Measurements from ENCODE around the gene SEMA3D.

SEMA3D gene

GRCh38 chr7:85183296-85183695, 3.6 kb downstream of the SEMA3D start:
- no peak for DNase-seq

DNA sequence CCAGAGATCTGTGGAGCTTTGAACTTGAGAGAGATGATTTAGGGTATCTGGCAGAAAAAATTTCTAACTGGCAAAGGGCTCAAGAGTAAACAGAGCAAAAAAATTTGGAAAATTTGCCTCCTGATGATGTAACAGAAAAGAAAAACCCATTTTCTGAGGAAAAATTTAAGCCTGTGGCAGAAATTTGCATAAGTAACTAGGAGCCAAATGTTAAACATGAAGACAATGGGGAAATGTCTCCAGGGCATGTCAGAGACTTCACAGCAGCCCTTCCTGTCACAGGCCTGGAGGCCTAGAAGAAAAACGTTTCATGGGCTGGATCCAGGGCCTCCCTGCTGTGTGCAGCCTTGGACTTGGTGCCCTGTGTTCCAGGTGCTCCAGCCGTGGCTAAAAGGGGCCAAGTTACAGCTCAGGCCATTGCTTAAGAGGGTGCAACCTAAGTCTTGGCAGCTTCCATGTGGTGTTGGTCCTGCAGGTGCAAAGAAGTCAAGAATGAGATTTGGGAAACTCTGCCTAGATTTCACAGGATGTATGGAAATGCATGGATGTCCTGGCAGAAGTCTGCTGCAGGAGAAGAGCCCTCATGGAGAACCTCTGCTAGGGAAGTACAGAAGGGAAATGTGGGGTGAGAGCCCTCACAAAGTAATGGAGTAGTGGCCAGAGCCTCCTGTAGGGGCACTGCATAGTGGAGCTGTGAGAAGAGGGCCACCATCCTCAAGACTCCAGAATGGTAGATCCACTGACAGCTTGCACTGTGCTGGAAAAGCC, 8.1 kb downstream of the SEMA3D start:
- no peak for DNase-seq

DNA sequence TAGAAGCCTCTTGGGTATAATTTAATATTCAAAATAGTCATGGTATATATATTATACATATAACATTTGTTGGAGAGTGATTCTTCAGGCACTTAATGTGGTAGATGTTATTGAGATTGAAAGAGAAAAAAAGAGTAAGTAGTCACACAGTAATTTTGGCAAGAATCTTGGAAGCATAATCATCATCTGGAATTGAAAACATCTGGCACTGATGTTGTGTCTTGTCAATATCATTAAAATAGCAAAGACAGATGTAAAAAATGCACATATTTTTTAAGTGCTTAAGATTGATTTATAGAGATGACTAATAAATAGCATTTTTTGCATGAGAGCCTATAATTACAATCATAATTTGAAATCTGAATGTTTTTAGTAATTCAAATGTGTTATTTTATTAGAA, 9.5 kb downstream of the SEMA3D start:
- DNase-seq, result no peak

DNA sequence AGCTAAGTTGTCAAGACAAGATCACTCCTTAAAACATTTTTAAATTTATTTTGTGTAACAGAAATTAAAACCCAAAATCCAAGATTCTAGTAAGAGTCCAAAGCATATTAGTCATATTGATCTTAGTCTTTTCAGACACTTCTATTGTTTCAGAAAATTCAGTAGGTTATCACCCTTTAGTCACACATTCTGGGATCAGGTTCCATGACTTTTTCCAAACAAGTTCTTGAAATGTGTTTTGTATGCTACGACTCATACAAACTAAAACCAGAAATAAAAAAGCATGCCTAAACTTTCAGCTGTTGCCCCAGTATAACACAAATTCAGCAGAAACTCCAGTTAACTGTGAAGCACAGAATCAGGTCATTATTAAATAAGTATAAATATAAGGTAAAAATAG, 10.7 kb downstream of the SEMA3D start:
- no peak for DNase-seq

GRCh38 chr7:85175217-85175616, 11.6 kb downstream of the SEMA3D start:
- DNase-seq, result no peak

DNA sequence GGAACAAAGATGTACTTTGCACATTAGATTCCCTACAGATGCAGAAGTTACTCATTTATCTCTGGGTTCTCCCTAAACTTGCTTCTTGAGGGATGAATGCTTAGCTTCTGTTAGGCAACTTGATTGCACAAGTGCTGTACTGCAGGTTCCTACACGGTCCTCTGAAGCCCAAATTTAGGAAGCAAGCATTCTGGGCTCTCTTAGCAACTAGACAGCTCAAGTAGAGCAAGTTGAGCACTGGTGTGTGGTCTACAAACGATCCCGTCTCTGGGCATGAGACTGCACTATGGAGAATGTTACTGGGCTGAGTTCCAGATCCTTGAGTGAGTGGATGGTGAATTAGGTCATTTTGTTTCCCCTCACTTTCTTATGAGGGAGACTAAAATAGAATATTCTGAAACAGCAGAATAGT, 14.3 kb downstream of the SEMA3D start:
- DNase-seq, result peak; percentile 61

DNA sequence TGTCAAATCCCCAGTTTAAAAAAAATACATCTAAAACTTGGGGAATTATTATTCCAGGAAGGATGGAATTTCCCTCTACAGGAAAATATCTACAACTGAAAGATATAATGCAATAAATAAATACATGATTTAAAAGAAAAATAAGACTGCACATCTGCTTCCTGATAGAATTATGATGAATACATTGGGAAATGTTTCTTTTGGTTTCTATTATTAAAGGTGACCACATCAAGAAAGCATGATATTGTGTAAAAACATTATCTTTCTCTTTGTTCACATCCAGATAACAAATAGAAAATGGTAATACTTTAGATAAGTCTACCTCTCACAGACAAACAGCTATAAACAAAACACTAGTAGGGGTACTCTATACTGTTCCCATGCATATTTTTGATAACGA, 19.2 kb downstream of the SEMA3D start:
- no peak for DNase-seq

DNA sequence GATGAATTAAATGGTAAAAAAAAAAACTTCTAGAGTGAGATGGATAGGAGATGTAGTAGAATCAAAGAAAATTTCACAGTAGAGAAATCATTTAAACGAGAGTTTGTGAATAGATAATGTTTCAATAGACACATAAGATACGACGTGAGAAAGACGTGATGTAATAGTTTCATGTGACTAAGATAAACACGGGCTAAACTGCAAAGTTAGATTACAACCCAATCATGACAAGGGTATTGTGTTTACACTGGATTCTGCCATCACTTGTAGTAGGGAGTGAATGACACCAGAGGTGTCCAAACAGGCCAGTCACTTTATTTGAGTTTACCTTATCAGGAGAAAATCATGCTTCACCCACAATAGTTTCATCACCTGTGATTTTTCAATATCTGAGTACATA, 21.6 kb downstream of the SEMA3D start:
- DNase-seq, result no peak

DNA sequence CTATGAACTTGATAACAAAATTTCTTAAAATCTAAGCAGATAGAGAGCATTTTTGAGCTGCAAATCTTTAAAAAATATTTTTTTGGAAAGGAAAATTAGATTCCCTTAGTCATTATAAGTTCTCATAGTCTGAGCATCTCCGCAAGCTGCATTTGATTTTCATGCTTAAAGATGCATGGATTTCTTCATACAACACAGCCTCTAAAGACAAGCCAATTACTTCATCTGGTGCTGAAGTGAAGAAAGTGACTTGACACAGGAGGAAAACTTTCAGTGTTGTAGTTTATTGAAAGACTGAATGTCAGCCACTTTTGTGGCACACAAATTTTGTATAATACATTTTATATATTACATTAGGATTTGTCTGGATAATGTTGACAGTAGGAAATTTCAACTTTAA, 22.5 kb downstream of the SEMA3D start:
- no peak for DNase-seq

DNA sequence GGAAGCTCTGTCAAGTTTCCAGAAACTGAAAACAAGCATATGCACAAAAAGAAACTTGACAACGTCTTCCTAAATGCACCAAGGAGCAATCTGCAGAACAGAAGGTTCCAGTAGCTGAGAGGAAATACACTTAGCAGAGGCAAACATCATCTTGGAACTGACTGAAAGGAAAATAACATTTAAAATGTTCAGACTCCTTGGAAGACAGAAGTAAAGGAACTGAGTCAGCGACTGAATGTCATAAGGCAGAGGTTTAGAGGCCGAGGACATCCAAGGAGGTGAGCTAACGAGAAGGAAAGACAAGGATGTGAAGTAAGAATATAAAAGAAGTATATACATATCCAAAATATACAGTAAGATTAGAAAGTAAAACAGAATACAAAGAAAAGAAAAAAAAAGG, 24.1 kb downstream of the SEMA3D start:
- DNase-seq, result no peak

- no peak for DNase-seq
Observed at GRCh38 chr7:85160223-85160622, 26.6 kb downstream of the SEMA3D start.

GRCh38 chr7:85159003-85159402, 27.9 kb downstream of the SEMA3D start:
- DNase-seq, result no peak

- no peak for DNase-seq
Observed at GRCh38 chr7:85156661-85157208, 30.1 kb downstream of the SEMA3D start.

DNA sequence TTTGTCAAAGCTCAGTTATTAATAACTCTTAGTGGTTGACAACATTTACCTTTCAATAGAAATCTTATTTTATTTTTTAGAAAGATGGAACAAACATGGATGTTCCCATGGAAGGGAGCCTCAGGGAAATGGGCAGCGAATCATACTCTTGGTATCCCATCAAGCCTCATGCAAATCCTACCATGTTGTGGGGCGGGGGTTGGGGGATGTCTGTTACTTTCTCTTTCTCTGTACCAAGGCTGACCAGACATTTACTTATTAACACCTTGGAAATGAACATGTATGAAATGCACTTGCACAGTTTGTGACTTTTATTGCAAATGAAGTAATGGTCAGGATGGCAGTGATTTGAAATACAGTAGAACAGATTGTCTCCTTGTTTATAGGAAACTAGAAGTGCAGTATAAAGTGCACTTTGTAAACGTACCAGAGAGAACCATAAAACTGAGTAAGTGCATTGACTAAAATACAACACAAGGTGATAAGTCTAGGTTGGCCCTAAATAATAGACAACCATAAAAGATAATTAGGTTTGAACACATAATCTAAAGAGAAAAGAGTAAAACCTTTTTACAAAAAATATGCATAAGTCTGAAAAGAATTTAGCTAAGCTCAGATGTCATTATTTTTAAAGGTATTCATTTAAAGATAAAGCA, 32.4 kb downstream of the SEMA3D start:
- DNase-seq, result no peak

GRCh38 chr7:85153715-85154114, 33.1 kb downstream of the SEMA3D start:
- no peak for DNase-seq

DNA sequence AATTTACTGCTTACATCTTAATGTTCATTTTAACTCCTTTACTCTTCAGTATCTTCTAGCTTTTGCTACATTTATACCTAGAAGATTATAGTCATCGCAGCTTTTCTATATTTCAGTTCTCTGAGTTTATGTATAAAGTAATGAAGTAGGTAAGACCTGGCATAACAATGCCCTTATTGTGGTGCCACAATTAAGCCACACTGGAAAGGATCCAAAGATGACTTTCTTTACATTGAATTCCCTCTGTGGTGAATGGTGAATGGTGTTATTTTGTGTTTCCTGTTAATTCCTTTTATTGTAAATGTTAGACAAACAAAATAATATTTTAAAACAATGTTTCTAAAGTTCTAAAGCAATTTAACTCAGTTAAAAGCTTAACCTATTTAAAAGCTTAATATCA, 36.2 kb downstream of the SEMA3D start:
- no peak for DNase-seq

DNA sequence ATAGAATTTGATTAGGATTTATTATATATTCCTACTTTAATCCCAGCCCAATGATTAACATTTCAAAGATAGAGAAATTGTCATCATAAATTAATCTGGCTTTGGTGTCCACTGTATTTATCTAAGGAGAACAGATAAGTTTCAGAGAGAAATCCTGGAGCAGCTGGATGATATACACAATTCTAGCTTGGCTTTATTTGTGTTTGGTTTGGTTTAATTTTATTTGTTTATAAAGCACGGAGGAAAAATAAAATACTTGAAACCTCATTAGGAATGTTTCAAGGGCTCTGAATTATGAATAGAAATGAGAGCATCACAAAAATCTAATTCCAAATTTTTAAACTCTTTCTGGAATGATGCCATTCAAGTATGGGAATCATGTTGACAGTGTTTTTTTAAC, 42.1 kb downstream of the SEMA3D start:
- DNase-seq, result no peak

GRCh38 chr7:85135977-85136376, 50.9 kb downstream of the SEMA3D start:
- DNase-seq, result no peak

DNA sequence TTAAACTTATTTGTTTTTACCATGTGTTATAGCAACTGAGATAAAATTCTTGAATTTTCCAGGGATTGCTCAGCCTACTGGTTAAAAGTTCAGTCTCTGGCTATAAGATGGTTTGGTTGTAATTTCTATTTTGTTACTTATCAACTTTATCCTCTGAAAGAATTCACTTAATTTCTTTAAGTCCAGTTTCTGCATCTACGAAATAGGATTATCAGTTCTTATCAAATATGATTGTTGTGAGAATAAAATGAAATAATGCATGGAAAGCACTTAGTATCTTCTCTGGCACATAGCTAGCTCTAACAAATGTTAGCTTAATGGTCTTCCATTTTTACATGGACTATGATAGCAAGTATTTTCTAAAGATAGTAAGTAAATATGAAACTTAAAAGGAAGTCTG, 53.3 kb downstream of the SEMA3D start:
- no peak for DNase-seq

- no peak for DNase-seq
Observed at GRCh38 chr7:85133006-85133405, 53.9 kb downstream of the SEMA3D start.

DNA sequence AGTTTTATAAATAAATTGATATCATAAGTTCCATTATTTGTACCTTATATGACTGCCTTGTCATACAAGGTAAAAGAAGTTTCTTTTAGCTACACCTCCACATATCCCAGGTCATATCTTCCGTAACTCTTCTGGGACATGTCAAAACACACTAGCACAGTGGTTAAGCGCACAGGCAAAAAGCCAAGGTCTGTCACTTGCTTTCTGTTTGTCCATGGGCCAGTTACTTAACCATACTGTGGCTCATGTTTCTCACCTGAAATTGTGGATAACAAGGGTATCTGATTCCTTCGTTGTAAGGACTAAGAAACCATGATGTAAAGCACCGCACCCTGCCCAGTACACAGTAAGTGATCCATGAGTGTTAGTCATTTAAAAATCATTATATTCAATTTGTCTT, 56.2 kb downstream of the SEMA3D start:
- DNase-seq, result no peak

DNA sequence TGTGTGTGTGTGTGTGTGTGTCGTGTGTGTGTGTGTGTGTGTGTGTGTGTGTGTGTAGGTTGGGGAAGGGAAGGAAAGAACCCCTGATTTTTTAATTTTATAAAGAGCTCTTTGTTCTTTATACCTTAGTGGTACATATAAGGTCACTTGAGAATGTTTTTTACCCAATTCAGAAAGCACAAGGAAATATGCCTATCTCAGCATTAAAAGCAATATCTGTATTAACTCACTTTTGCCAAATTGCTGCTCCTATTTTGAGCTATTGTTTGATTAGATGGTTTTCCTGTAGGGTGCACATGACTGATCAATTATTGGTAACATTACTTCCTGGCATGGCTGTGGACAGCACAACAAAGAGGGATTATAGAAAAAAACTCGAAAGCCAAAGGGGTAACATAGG, 60.5 kb downstream of the SEMA3D start:
- no peak for DNase-seq

DNA sequence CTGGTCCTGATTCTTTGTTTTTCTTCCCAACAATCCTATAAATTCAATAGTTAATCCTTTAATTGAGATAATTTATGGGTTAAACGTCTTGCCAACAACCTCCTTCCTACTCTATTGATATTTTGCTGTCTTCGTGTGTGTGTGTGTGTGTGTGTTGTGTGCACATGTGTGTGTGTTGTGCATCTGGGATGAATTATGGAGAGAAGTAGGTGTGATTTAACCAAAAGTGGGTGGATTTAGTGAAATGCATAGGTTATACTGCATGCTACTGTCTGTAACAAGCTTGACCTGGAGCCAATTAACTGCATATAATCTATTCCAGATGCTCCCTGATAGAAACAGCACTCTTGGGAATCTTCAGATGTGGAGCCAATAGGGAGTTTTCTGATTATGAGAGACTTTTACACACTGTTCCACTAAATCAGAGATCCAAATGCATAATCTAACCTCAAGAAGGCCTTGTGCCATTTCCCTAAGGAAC, 61.2 kb downstream of the SEMA3D start:
- DNase-seq, result no peak

- no peak for DNase-seq
Observed at GRCh38 chr7:85125176-85125575, 61.7 kb downstream of the SEMA3D start.

All from femur (tissue), 1 donor.